Left ventricle myocardium inferior (tissue), 1 donor: ENCODE measurements around the gene HYLS1. TPM values are rescaled to one million over a fixed set of nuclear protein-coding genes. Genes with fewer than 3 reads are reported as not detected.

Experiments
- DNase-seq: peaks from one replicate; pipeline ENCODE4 v3.0.0-alpha.2; 2020
- H3K27ac ChIP-seq: fragments of 200-600 bp; replicated peaks from 2 replicates; pipeline ENCODE4 v1.8.0; 2021
- H3K27me3 ChIP-seq: fragments of 200-600 bp; 2 replicates; pipeline ENCODE4 v1.8.0; 2021; ENCODE audit warnings: low read depth
- H3K36me3 ChIP-seq: fragments of 200-600 bp; 2 replicates; pipeline ENCODE4 v1.8.0; 2021
- H3K4me1 ChIP-seq: fragments of 200-600 bp; 2 replicates; pipeline ENCODE4 v1.8.0; 2021
- H3K4me3 ChIP-seq: fragments of 200-600 bp; 2 replicates; pipeline ENCODE4 v1.8.0; 2021; ENCODE audit warnings: mild to moderate bottlenecking, moderate library complexity
- H3K9me3 ChIP-seq: fragments of 200-600 bp; replicated peaks from 2 replicates; pipeline ENCODE4 v1.8.0; 2021
- intact Hi-C: fragments of 100-400 bp; cut with micrococcal nuclease; formaldehyde crosslinking; loops from one replicate; pipeline ENCODE4 v1.11.0; 2022
- total RNA-seq: library from RNA; stranded (reverse); fragmentation: NEBNext Ultra II Directional; extraction: Animal tissue kit (Norgen Biotek cat#: 25700); gene quantifications from one replicate; pipeline ENCODE4 v1.2.1, GENCODE V29; 2021
- TF ChIP-seq, protein P1 (sequence below): fragments of 200-600 bp; IDR thresholded peaks from 2 replicates; pipeline ENCODE4 v1.8.0; 2021; ENCODE audit warnings: antibody characterized with exemption, mild to moderate bottlenecking, borderline replicate concordance
- donor health status: DM: no; HTN: yes; CAD: no; lungs with severe emphysema.

The HYLS1 gene
- total RNA-seq, 1 donor from 2014 or later, result 4.5 TPM

GRCh38 chr11:125881291-125881690, 6.2 kb upstream of the HYLS1 start:
- intact Hi-C loops, result no loop called here
- TF ChIP-seq, protein P1, sequence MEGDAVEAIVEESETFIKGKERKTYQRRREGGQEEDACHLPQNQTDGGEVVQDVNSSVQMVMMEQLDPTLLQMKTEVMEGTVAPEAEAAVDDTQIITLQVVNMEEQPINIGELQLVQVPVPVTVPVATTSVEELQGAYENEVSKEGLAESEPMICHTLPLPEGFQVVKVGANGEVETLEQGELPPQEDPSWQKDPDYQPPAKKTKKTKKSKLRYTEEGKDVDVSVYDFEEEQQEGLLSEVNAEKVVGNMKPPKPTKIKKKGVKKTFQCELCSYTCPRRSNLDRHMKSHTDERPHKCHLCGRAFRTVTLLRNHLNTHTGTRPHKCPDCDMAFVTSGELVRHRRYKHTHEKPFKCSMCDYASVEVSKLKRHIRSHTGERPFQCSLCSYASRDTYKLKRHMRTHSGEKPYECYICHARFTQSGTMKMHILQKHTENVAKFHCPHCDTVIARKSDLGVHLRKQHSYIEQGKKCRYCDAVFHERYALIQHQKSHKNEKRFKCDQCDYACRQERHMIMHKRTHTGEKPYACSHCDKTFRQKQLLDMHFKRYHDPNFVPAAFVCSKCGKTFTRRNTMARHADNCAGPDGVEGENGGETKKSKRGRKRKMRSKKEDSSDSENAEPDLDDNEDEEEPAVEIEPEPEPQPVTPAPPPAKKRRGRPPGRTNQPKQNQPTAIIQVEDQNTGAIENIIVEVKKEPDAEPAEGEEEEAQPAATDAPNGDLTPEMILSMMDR, result no peak
- H3K36me3 ChIP-seq, result no peaks in the 10 kb centered on the region
- H3K27ac ChIP-seq, result no peak overlapping the region
- H3K4me3 ChIP-seq, result no peak overlapping the region
- no peaks in the 10 kb centered on the region for H3K9me3 ChIP-seq
- no peaks in the 10 kb centered on the region for H3K27me3 ChIP-seq
- H3K4me1 ChIP-seq, result peaks cover under 1% of the 10 kb centered on the region
- DNase-seq, result no peak

DNA sequence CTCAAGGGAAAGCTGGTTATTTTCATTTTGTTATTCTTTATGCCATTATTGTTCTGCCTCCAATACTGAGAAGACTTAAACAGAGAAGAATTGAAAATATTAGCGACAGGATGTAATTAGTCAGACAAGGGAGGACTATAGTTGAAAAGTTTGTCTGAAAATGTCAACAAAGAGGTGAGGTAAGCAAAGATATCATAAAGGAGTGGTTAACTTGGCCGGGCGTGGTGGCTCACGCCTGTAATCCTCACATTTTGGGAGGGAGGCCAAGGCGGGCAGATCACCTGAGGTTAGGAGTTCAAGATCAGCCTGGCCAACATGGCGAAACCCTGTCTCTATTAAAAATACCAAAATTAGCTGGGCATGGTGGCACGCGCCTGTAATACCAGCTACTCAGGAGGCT, 4.1 kb upstream of the HYLS1 start:
- no peaks in the 10 kb centered on the region for H3K27me3 ChIP-seq
- TF ChIP-seq, protein P1, result no peak
- no peak for DNase-seq

DNA sequence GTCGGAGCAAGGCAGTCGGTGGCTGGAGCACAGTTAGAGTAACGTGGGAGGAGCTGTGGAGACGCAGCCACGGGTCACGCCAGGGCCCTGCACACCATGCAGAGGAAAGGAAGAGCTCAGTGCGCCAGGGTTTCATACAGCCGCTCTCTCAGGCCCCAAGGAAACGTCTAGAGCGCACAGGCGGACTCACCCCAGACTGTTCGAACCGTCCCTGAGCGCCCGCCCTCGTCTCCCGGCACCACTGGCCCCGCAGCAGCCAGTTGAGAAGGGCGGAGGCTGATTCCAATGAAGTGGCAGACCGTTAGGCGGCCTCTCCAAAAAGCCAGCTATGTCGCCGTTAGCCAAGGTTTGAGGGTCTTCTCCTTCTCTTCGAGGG, 483 bp upstream of the HYLS1 start:
- no peaks in the 10 kb centered on the region for H3K9me3 ChIP-seq
- intact Hi-C loops, result no loop called here
- H3K27ac ChIP-seq, result peak overlapping the region; percentile 97
- peak overlapping the region; percentile 81 for H3K4me3 ChIP-seq
- DNase-seq, result peak; percentile 27
- TF ChIP-seq, protein P1, result no peak
- no peaks in the 10 kb centered on the region for H3K36me3 ChIP-seq
- H3K27me3 ChIP-seq, result no peaks in the 10 kb centered on the region
- peaks cover 37% of the 10 kb centered on the region for H3K4me1 ChIP-seq

More for the DNA sequence above, 4.1 kb upstream of the HYLS1 start:
- intact Hi-C loops, result no loop called here
- Histone ChIP-seq H3K36me3 (no peaks in the 10 kb centered on the region), H3K27ac (no peak overlapping the region), H3K4me1 (peaks cover 18% of the 10 kb centered on the region), H3K9me3 (no peaks in the 10 kb centered on the region), H3K4me3 (no peak overlapping the region)

DNA sequence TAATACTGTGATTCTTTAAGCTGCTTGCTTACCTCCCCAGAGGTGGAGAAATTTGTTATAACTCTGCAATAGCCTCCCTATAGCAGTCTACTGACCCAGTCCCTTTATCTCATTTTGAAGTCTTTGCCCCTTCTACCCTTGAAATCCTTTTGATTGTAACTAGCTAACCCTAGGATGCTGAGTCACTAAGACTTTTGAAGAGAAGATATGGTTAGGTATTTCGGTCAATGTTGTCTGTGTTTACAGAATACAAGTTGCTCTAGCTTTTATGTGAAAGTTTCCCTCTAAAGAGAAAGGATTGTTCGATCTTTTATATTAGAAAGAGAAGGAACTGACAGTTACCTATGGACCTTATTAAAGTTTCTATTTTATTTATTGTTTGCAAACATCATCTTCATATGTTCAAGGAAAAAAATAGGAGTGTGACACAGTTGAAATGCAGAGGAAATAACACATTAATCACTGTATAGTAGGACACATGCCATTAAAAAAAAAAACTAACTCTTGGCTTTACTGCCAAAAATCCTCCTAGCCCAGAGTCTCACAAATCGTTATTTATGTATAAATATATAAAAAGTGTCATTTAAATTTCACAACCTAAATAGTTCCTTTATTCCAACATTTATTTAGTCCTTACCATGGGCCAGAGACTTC, 3.1 kb downstream of the HYLS1 start:
- Histone ChIP-seq H3K9me3 (no peaks in the 10 kb centered on the region), H3K27me3 (no peaks in the 10 kb centered on the region), H3K27ac (no peak overlapping the region), H3K4me1 (peaks cover 37% of the 10 kb centered on the region), H3K36me3 (peaks cover 30% of the 10 kb centered on the region), H3K4me3 (no peak overlapping the region)
- intact Hi-C loops, result no loop called here
- TF ChIP-seq, protein P1, result no peak
- DNase-seq, result no peak

- no peak overlapping the region for H3K27ac ChIP-seq
- intact Hi-C loops, result no loop called here
- no peak overlapping the region for H3K4me3 ChIP-seq
- H3K36me3 ChIP-seq, result peaks cover 32% of the 10 kb centered on the region
- TF ChIP-seq, protein P1, result no peak
- DNase-seq, result no peak
- peaks cover 39% of the 10 kb centered on the region for H3K4me1 ChIP-seq
- no peaks in the 10 kb centered on the region for H3K9me3 ChIP-seq
- no peaks in the 10 kb centered on the region for H3K27me3 ChIP-seq
These were observed 4.6 kb downstream of the HYLS1 start for GRCh38 chr11:125892071-125892470.
